Lower leg skin (tissue), 3 donors: Measurements from ENCODE around the gene TRMT61B.

Experiments
- POLR2A ChIP-seq, 2 donors: fragments of 450-650 bp; IDR thresholded peaks; one replicate each; pipeline ENCODE4 v1.6.1; 2016 to 2017; ENCODE audit warnings: antibody characterized with exemption in 2 of 2, mild to moderate bottlenecking in 1 of 2, moderate library complexity in 1 of 2
- TF ChIP-seq, protein P1 (sequence below), 3 donors: fragments of 450-650 bp; IDR thresholded peaks; one replicate each; pipeline ENCODE4 v1.5.1; 2016; ENCODE audit warnings: antibody characterized with exemption in 3 of 3, mild to moderate bottlenecking in 3 of 3, moderate library complexity in 2 of 3

DNA sequence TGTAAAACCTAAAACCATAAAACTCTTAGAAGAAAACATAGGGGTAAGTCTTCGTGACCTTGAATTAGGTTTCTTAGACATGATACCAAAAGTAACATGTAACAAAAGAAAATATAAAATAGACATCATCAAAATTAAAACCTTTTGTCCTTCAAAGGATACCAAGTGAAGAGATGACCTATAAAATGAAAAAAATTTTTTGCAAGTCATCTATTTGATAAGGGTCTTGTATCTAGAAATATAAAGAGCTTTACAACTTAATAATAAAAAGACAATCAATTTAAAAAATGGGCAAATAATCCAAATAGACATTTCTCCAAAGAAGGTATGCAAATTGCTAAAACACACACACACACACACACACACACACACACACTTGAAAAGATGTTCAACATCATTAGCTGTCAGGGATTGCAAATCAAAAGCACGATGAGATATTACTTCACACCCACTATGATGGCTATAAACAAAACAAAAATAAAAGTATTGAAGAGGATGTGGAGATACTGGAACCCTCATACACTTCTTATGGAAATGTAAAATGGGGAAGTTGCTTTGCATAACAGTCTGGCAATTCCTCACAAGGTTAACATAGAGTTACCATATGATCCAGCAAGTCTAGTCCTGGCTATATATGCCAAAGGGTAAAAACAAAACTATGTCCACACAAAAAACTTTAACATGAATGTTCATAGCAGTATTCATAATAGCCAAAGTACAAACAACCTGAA, 36.2 kb downstream of the TRMT61B start:
- TF ChIP-seq POLR2A (IDR thresholded peaks at IDR 0.05), result no peak
- TF ChIP-seq, protein P1, sequence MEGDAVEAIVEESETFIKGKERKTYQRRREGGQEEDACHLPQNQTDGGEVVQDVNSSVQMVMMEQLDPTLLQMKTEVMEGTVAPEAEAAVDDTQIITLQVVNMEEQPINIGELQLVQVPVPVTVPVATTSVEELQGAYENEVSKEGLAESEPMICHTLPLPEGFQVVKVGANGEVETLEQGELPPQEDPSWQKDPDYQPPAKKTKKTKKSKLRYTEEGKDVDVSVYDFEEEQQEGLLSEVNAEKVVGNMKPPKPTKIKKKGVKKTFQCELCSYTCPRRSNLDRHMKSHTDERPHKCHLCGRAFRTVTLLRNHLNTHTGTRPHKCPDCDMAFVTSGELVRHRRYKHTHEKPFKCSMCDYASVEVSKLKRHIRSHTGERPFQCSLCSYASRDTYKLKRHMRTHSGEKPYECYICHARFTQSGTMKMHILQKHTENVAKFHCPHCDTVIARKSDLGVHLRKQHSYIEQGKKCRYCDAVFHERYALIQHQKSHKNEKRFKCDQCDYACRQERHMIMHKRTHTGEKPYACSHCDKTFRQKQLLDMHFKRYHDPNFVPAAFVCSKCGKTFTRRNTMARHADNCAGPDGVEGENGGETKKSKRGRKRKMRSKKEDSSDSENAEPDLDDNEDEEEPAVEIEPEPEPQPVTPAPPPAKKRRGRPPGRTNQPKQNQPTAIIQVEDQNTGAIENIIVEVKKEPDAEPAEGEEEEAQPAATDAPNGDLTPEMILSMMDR (IDR thresholded peaks at IDR 0.05), result no peak
